Stimulated activated effector memory CD8-positive, alpha-beta T cell treated with anti-CD3 and anti-CD28 coated beads, Interleukin-12 subunit alpha, Interleukin-12 subunit beta, amount 100 ng/mL, for 72 hours (primary cell): ENCODE measurements around the gene COL4A5.
"Not testable (repeated sequence)": the region's sequence is repeated elsewhere in the genome, so short reads cannot be mapped to it uniquely, and the experiment has no call there.

Source experiments
- ATAC-seq: fragments of 150-1000 bp; cut with Tn5 transposase; 2 replicates; pipeline ENCODE4 v1.10.0; 2021
- DNase-seq, 2 donors: peaks; one replicate each; pipeline ENCODE4 v3.0.0; 2021 to 2022; ENCODE audit warnings: low spot score in 2 of 2
- H3K27ac Mint-ChIP-seq: one replicate; pipeline ENCODE4 v1.8.0; 2022; ENCODE audit warnings: mild to moderate bottlenecking, mixed read lengths
- H3K36me3 Mint-ChIP-seq: one replicate; pipeline ENCODE4 v1.8.0; 2022; ENCODE audit warnings: mild to moderate bottlenecking, mixed read lengths
- H3K4me1 Mint-ChIP-seq: one replicate; pipeline ENCODE4 v1.8.0; 2022; ENCODE audit warnings: mixed read lengths
- H3K4me3 Mint-ChIP-seq: one replicate; pipeline ENCODE4 v1.8.0; 2022; ENCODE audit warnings: mild to moderate bottlenecking, mixed read lengths
- H3K9me3 Mint-ChIP-seq: one replicate; pipeline ENCODE4 v1.8.0; 2022; ENCODE audit warnings: mixed read lengths

The COL4A5 gene

GRCh38 chrX:108439426-108439942 is at the start of gene COL4A5:
Gene COL4A5, plus strand, starts transcription at chrX:108439838. Its CDS starts 288 bp downstream, at chrX:108440126.
- Mint-ChIP-seq H3K4me1 (no peaks in the 10 kb centered on the region), H3K9me3 (no peaks in the 10 kb centered on the region), H3K4me3 (peak within 1 kb of the TSS; percentile 61), H3K36me3 (no peaks in the 10 kb centered on the region), H3K27ac (no peak within 1 kb of the TSS)
- ATAC-seq, result no peak
- no peak for DNase-seq

GRCh38 chrX:108390976-108391717 is 48.5 kb upstream of the COL4A5 start:
- not testable (repeated sequence) for H3K9me3 Mint-ChIP-seq, DNase-seq, H3K36me3 Mint-ChIP-seq, ATAC-seq, H3K27ac Mint-ChIP-seq, H3K4me1 Mint-ChIP-seq, H3K4me3 Mint-ChIP-seq

- no peak for DNase-seq
- Mint-ChIP-seq H3K4me3 (no peak overlapping the region), H3K27ac (no peak overlapping the region), H3K9me3 (peaks cover 4% of the 10 kb centered on the region), H3K4me1 (no peaks in the 10 kb centered on the region), H3K36me3 (no peaks in the 10 kb centered on the region)
- ATAC-seq, result no peak
Observed at GRCh38 chrX:108396188-108396891, 43.3 kb upstream of the COL4A5 start.

GRCh38 chrX:108396986-108397385 is 42.7 kb upstream of the COL4A5 start:
- no peak for ATAC-seq
- Mint-ChIP-seq H3K9me3 (peaks cover 4% of the 10 kb centered on the region), H3K4me3 (no peak overlapping the region), H3K27ac (no peak overlapping the region), H3K4me1 (no peaks in the 10 kb centered on the region), H3K36me3 (no peaks in the 10 kb centered on the region)
- DNase-seq, result no peak

GRCh38 chrX:108397627-108398391 is 41.8 kb upstream of the COL4A5 start:
- Mint-ChIP-seq H3K4me3 (no peak overlapping the region), H3K9me3 (peaks cover 4% of the 10 kb centered on the region), H3K36me3 (no peaks in the 10 kb centered on the region), H3K4me1 (no peaks in the 10 kb centered on the region), H3K27ac (no peak overlapping the region)
- DNase-seq (no peak), ATAC-seq (no peak)

GRCh38 chrX:108399418-108400165 is 40.0 kb upstream of the COL4A5 start:
- H3K9me3 Mint-ChIP-seq, result peaks cover 4% of the 10 kb centered on the region
- no peak for ATAC-seq
- no peaks in the 10 kb centered on the region for H3K36me3 Mint-ChIP-seq
- no peak overlapping the region for H3K27ac Mint-ChIP-seq
- no peaks in the 10 kb centered on the region for H3K4me1 Mint-ChIP-seq
- DNase-seq, result no peak
- no peak overlapping the region for H3K4me3 Mint-ChIP-seq

GRCh38 chrX:108412783-108413182 is 26.9 kb upstream of the COL4A5 start:
- Mint-ChIP-seq H3K4me3 (no peak overlapping the region), H3K9me3 (no peaks in the 10 kb centered on the region), H3K4me1 (no peaks in the 10 kb centered on the region), H3K27ac (no peak overlapping the region), H3K36me3 (no peaks in the 10 kb centered on the region)
- no peak for DNase-seq
- ATAC-seq, result no peak

GRCh38 chrX:108415146-108415545 is 24.5 kb upstream of the COL4A5 start:
- Mint-ChIP-seq H3K4me3 (no peak overlapping the region), H3K9me3 (no peaks in the 10 kb centered on the region), H3K4me1 (no peaks in the 10 kb centered on the region), H3K36me3 (no peaks in the 10 kb centered on the region), H3K27ac (no peak overlapping the region)
- no peak for ATAC-seq
- no peak for DNase-seq

GRCh38 chrX:108415891-108416290 is 23.7 kb upstream of the COL4A5 start:
- Mint-ChIP-seq H3K9me3 (no peaks in the 10 kb centered on the region), H3K4me1 (no peaks in the 10 kb centered on the region), H3K4me3 (no peak overlapping the region), H3K36me3 (no peaks in the 10 kb centered on the region), H3K27ac (no peak overlapping the region)
- DNase-seq (no peak), ATAC-seq (no peak)

GRCh38 chrX:108417257-108417656 is 22.4 kb upstream of the COL4A5 start:
- Mint-ChIP-seq H3K4me1 (no peaks in the 10 kb centered on the region), H3K9me3 (no peaks in the 10 kb centered on the region), H3K36me3 (no peaks in the 10 kb centered on the region), H3K27ac (no peak overlapping the region), H3K4me3 (no peak overlapping the region)
- ATAC-seq (no peak), DNase-seq (no peak)

GRCh38 chrX:108419401-108419800 is 20.2 kb upstream of the COL4A5 start:
- DNase-seq (no peak), ATAC-seq (no peak)
- Mint-ChIP-seq H3K36me3 (no peaks in the 10 kb centered on the region), H3K4me3 (no peak overlapping the region), H3K27ac (no peak overlapping the region), H3K4me1 (no peaks in the 10 kb centered on the region), H3K9me3 (no peaks in the 10 kb centered on the region)

GRCh38 chrX:108420481-108420880 is 19.2 kb upstream of the COL4A5 start:
- Mint-ChIP-seq H3K4me3 (no peak overlapping the region), H3K36me3 (no peaks in the 10 kb centered on the region), H3K27ac (no peak overlapping the region), H3K4me1 (no peaks in the 10 kb centered on the region), H3K9me3 (no peaks in the 10 kb centered on the region)
- ATAC-seq (no peak), DNase-seq (no peak)

GRCh38 chrX:108426262-108426661 is 13.4 kb upstream of the COL4A5 start:
- ATAC-seq, result no peak
- DNase-seq, result no peak

GRCh38 chrX:108435261-108435660 is 4.4 kb upstream of the COL4A5 start:
- DNase-seq (no peak), ATAC-seq (no peak)
- H3K4me3 Mint-ChIP-seq, result no peak overlapping the region
- H3K27ac Mint-ChIP-seq, result no peak overlapping the region
- no peaks in the 10 kb centered on the region for H3K4me1 Mint-ChIP-seq
- no peaks in the 10 kb centered on the region for H3K9me3 Mint-ChIP-seq
- H3K36me3 Mint-ChIP-seq, result no peaks in the 10 kb centered on the region

More at GRCh38 chrX:108426262-108426661, 13.4 kb upstream of the COL4A5 start:
- Mint-ChIP-seq H3K36me3 (no peaks in the 10 kb centered on the region), H3K9me3 (no peaks in the 10 kb centered on the region), H3K27ac (no peak overlapping the region), H3K4me1 (no peaks in the 10 kb centered on the region), H3K4me3 (no peak overlapping the region)
